ENCODE measurements around the gene FBN1. TPM values are rescaled to one million over a fixed set of nuclear protein-coding genes. Genes with fewer than 3 reads are reported as not detected.

The FBN1 gene
- total RNA-seq, 1 donor from 2014 or later = 78.8 TPM

DNA sequence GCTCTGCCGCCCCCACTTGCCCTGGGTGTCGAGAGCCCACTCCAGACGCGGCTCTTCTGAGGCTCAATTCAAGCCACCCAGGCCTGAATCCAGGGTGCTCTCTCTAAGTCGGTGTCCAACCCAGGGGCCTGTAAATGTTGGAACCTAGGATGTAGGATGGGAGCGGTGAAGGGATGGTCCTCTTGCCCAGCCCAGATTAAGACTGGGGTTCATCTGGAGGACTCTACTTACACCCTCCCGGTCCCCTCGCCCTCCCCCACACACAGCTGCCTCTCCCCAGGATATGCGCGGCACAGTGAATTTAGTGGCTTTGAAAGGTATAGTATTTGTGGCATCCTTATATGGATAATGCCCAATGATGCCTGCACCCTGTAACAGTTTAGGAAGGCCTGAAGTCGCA is 822 bp upstream of the FBN1 start:
- Mint-ChIP-seq H3K4me3 (peak overlapping the region; percentile 91), H3K36me3 (peaks cover 3% of the 10 kb centered on the region), H3K27ac (no peak overlapping the region), H3K27me3 (ENCODE audit: insufficient read depth, low read depth) (peaks cover 4% of the 10 kb centered on the region), H3K9me3 (no peaks in the 10 kb centered on the region), H3K4me1 (peaks cover 36% of the 10 kb centered on the region)
- Histone ChIP-seq H3K4me3 (peak overlapping the region; percentile 63), H3K36me3 (no peaks in the 10 kb centered on the region), H3K9ac (peak overlapping the region; percentile 66), H3K27me3 (peaks cover 19% of the 10 kb centered on the region), H3K4me1 (peaks cover 33% of the 10 kb centered on the region), H2AFZ (replicated peaks) (peak overlapping the region; percentile 76), H3K79me2 (ENCODE audit: low read depth) (peaks cover 26% of the 10 kb centered on the region), H4K20me1 (ENCODE audit: low read depth) (peaks cover 8% of the 10 kb centered on the region), H3K27ac (peak overlapping the region; percentile 88), H3K4me2 (peak overlapping the region; percentile 97), H3K9me3 (ENCODE audit: low read depth) (no peaks in the 10 kb centered on the region), H3F3A (ENCODE audit: low read depth) (peaks cover 42% of the 10 kb centered on the region)
- no peak for DNase-seq (ENCODE audit: low spot score)
- TF ChIP-seq EZH2phosphoT487 (IDR thresholded peaks at IDR 0.05) = no peak
- peak; percentile 10 for TF ChIP-seq EZH2 (IDR thresholded peaks at IDR 0.05)

- peak overlapping the region; percentile 63 for H3K4me3 ChIP-seq
- peaks cover 33% of the 10 kb centered on the region for H3K4me1 ChIP-seq
- TF ChIP-seq, protein P1, sequence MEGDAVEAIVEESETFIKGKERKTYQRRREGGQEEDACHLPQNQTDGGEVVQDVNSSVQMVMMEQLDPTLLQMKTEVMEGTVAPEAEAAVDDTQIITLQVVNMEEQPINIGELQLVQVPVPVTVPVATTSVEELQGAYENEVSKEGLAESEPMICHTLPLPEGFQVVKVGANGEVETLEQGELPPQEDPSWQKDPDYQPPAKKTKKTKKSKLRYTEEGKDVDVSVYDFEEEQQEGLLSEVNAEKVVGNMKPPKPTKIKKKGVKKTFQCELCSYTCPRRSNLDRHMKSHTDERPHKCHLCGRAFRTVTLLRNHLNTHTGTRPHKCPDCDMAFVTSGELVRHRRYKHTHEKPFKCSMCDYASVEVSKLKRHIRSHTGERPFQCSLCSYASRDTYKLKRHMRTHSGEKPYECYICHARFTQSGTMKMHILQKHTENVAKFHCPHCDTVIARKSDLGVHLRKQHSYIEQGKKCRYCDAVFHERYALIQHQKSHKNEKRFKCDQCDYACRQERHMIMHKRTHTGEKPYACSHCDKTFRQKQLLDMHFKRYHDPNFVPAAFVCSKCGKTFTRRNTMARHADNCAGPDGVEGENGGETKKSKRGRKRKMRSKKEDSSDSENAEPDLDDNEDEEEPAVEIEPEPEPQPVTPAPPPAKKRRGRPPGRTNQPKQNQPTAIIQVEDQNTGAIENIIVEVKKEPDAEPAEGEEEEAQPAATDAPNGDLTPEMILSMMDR (IDR thresholded peaks at IDR 0.05) = no peak
- TF ChIP-seq EZH2 (IDR thresholded peaks at IDR 0.05) = no peak
- TF ChIP-seq EZH2phosphoT487 (IDR thresholded peaks at IDR 0.05) = no peak
- peaks cover 19% of the 10 kb centered on the region for H3K27me3 ChIP-seq
- Mint-ChIP-seq H3K27ac (no peak overlapping the region), H3K4me1 (peaks cover 38% of the 10 kb centered on the region), H3K27me3 (ENCODE audit: insufficient read depth, low read depth) (peaks cover 4% of the 10 kb centered on the region), H3K9me3 (no peaks in the 10 kb centered on the region), H3K4me3 (peak overlapping the region; percentile 91), H3K36me3 (peaks cover 4% of the 10 kb centered on the region)
- H3F3A ChIP-seq (ENCODE audit: low read depth) = peaks cover 42% of the 10 kb centered on the region
- peak overlapping the region; percentile 97 for H3K4me2 ChIP-seq
- peaks cover 26% of the 10 kb centered on the region for H3K79me2 ChIP-seq (ENCODE audit: low read depth)
- no peaks in the 10 kb centered on the region for H3K36me3 ChIP-seq
- H3K9ac ChIP-seq = peak overlapping the region; percentile 51
- H3K9me3 ChIP-seq (ENCODE audit: low read depth) = no peaks in the 10 kb centered on the region
- H4K20me1 ChIP-seq (ENCODE audit: low read depth) = peaks cover 8% of the 10 kb centered on the region
- DNase-seq (ENCODE audit: low spot score) = peak; percentile 89
- H3K27ac ChIP-seq = peak overlapping the region; percentile 88
- peak overlapping the region; percentile 76 for H2AFZ ChIP-seq (replicated peaks)
These were observed 517 bp downstream of the FBN1 start for GRCh38 chr15:48644827-48645557.

GRCh38 chr15:48644467-48644826 is 1.1 kb downstream of the FBN1 start:
- H3K9me3 ChIP-seq (ENCODE audit: low read depth) = no peaks in the 10 kb centered on the region
- Mint-ChIP-seq H3K36me3 (peaks cover 4% of the 10 kb centered on the region), H3K27me3 (ENCODE audit: insufficient read depth, low read depth) (peaks cover 4% of the 10 kb centered on the region), H3K4me3 (peak overlapping the region; percentile 91), H3K27ac (no peak overlapping the region), H3K9me3 (no peaks in the 10 kb centered on the region), H3K4me1 (peaks cover 38% of the 10 kb centered on the region)
- peak overlapping the region; percentile 63 for H3K4me3 ChIP-seq
- H3K9ac ChIP-seq = peak overlapping the region; percentile 51
- H3K4me1 ChIP-seq = peaks cover 33% of the 10 kb centered on the region
- no peak for DNase-seq (ENCODE audit: low spot score)
- peak overlapping the region; percentile 97 for H3K4me2 ChIP-seq
- peaks cover 19% of the 10 kb centered on the region for H3K27me3 ChIP-seq
- no peak overlapping the region for H3K27ac ChIP-seq
- no peaks in the 10 kb centered on the region for H3K36me3 ChIP-seq
- H4K20me1 ChIP-seq (ENCODE audit: low read depth) = peaks cover 8% of the 10 kb centered on the region
- peak overlapping the region; percentile 76 for H2AFZ ChIP-seq (replicated peaks)
- H3F3A ChIP-seq (ENCODE audit: low read depth) = peaks cover 42% of the 10 kb centered on the region
- TF ChIP-seq EZH2phosphoT487 (IDR thresholded peaks at IDR 0.05) = no peak
- TF ChIP-seq, protein P1 (IDR thresholded peaks at IDR 0.05) = no peak
- TF ChIP-seq EZH2 (IDR thresholded peaks at IDR 0.05) = no peak
- H3K79me2 ChIP-seq (ENCODE audit: low read depth) = peaks cover 26% of the 10 kb centered on the region

All from neural progenitor cell (in vitro differentiated cells).